ENCODE results near the gene SHROOM1. TPM values are rescaled to one million over a fixed set of nuclear protein-coding genes. Genes with fewer than 3 reads are reported as not detected.
A peak's percentile ranks its signal among the peaks of the same experiment; 100 is the strongest.

The SHROOM1 gene
- total and polyA plus RNA-seq, 8 donors: 8.1 to 20.6 (median 10.0) TPM

DNA sequence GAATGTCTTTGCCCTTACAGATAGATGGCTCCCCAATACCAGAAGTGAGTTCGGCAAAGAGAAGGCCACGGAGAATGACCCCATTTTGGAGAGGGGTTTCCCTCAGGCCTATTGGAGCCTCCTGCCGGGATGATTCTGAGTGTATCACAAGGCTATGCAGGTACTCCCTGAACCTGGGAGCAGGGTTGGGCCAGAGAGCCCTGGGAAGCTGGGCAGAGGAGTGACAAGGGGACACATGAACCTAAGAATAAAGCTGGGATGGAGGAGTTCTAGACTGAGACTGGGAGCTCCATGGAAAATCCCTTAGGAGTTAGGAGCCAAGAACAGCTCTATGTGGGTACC lies 43.5 kb upstream of the SHROOM1 start:
- no peaks in the 10 kb centered on the region for H3K4me1 ChIP-seq
- H3K27me3 ChIP-seq: no peaks in the 10 kb centered on the region
- ATAC-seq (no peak), DNase-seq (no peak)
- H3K36me3 ChIP-seq: peaks cover 0 to 72% of the 10 kb centered on the region in 2 donors
- H3K9me3 ChIP-seq: no peaks in the 10 kb centered on the region
- no peak overlapping the region for H3K4me3 ChIP-seq
- intact Hi-C loops (cut with DNase I): no loop called here
- TF ChIP-seq, protein P1, sequence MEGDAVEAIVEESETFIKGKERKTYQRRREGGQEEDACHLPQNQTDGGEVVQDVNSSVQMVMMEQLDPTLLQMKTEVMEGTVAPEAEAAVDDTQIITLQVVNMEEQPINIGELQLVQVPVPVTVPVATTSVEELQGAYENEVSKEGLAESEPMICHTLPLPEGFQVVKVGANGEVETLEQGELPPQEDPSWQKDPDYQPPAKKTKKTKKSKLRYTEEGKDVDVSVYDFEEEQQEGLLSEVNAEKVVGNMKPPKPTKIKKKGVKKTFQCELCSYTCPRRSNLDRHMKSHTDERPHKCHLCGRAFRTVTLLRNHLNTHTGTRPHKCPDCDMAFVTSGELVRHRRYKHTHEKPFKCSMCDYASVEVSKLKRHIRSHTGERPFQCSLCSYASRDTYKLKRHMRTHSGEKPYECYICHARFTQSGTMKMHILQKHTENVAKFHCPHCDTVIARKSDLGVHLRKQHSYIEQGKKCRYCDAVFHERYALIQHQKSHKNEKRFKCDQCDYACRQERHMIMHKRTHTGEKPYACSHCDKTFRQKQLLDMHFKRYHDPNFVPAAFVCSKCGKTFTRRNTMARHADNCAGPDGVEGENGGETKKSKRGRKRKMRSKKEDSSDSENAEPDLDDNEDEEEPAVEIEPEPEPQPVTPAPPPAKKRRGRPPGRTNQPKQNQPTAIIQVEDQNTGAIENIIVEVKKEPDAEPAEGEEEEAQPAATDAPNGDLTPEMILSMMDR (IDR thresholded peaks at IDR 0.05): no peak
- no peak overlapping the region for H3K27ac ChIP-seq

DNA sequence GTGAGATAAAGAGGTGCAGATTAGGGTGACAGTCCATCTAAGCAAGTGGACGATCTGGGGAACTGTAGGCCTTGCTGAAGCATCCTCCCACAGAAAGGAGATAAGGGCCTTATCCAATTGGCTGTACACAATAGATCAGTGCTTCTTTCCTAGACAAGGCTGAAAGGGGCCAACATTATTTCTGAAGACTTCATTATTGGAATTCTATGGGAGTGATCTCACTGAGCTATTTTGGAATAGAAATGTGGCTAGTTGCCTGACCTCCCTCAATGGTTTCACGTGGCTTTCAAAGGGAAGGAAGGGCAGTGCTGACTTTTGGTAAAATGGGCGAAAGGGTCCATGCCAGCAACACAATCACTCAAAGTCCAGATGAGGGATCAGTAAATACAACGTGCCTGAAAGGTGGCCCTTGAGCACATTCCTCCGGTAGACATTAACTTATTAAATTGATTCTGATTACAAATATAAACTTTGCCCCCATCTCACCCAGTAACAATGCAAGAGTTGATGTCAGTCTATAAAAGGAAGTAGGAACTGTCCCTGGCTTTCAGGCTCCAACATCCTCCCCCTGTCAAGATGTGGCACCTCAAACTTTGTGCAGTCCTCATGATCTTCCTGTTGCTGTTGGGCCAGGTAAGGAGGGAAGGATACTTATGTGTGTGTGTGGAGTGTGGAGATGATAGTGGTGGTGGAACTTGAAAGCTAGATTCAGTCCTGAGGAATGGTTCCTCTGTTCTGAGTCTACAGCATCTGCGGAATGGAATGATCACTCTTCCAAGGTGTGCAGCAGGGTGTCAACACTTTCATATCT lies 42.9 kb upstream of the SHROOM1 start, which contains the start of gene LEAP2:
Gene LEAP2 (plus strand): TSS at position 550 of the 811 bp plus-strand sequence. CDS start 27 bp downstream, at position 577.
- intact Hi-C loops (cut with DNase I): no loop called here
- no peaks in the 10 kb centered on the region for H3K4me1 ChIP-seq
- H3K9me3 ChIP-seq: no peaks in the 10 kb centered on the region
- no peak for DNase-seq
- H3K4me3 ChIP-seq: no peak within 1 kb of the TSS
- H3K27me3 ChIP-seq: no peaks in the 10 kb centered on the region
- peak within 1 kb of the TSS in 1 of 2 donors; percentile 27 for H3K27ac ChIP-seq
- H3K36me3 ChIP-seq: peaks cover 0 to 72% of the 10 kb centered on the region in 2 donors
- TF ChIP-seq, protein P1 (IDR thresholded peaks at IDR 0.05): no peak
- peak; percentile 45 for ATAC-seq

DNA sequence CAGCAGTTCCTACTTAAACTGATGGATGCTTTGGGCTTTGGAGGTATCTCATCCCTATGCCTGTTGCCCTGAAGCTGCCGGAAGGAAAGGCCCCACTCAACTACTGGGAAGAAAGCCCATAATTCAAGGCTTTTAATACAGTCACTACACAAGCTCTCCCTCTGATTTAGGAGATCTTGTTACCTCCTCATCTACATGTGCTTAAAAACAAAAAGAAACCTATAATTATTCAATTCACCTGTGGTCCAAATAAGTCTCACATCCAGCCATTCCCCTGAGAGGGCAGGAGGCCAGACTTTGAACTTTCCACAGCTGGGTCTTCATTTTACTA lies 42.3 kb upstream of the SHROOM1 start:
- ATAC-seq (no peak), DNase-seq (no peak)
- intact Hi-C loops (cut with DNase I): no loop called here
- TF ChIP-seq, protein P1 (IDR thresholded peaks at IDR 0.05): no peak
- no peaks in the 10 kb centered on the region for H3K9me3 ChIP-seq
- H3K27ac ChIP-seq: peak overlapping the region in 1 of 2 donors; percentile 27
- peaks cover 0 to 4% of the 10 kb centered on the region in 2 donors for H3K4me1 ChIP-seq
- peaks cover 0 to 72% of the 10 kb centered on the region in 2 donors for H3K36me3 ChIP-seq
- H3K27me3 ChIP-seq: no peaks in the 10 kb centered on the region
- no peak overlapping the region for H3K4me3 ChIP-seq

DNA sequence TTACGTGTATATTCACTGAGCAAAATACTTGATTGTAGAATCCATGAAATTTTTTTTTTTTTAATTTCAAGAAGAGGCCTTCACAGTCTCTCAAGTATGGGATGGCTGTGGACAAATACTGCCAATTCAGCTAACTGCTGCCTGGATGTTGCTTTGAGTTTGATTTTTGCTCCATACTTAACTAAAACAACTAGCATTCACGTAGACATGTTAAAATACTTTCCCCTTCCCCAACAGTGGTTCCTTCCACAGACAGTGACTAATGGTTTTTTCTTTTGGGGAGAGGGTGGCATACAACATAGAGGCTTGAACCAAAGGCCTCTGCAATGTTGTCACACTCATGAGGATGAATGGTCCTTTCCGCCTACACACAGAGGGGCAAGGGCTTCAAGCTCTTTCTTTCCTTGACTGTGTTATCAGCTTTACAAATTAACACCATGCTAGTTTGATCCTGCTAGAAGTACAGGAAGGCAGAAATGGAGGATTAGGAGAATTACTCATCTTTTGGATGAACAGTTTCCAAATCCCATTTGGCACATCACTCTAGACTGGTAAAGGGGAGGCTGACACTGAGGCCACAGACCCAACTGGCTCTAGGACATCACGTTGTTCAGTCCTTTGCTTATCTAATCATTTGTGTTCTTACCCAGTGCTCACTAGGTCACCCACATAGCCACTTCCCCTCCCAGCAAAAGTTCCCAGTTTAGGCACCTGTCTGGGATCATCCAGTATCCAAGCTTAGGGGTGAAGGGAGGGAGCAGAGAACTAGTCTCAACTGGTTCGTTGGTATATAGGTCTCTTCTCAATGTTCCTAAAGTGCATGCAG lies 41.2 kb upstream of the SHROOM1 start:
- TF ChIP-seq, protein P1 (IDR thresholded peaks at IDR 0.05): no peak
- ATAC-seq: no peak
- no peak overlapping the region for H3K27ac ChIP-seq
- no peak for DNase-seq
- H3K27me3 ChIP-seq: no peaks in the 10 kb centered on the region
- peaks cover 0 to 14% of the 10 kb centered on the region in 2 donors for H3K4me1 ChIP-seq
- peaks cover 0 to 67% of the 10 kb centered on the region in 2 donors for H3K36me3 ChIP-seq
- no peaks in the 10 kb centered on the region for H3K9me3 ChIP-seq
- intact Hi-C loops (cut with DNase I): no loop called here
- no peak overlapping the region for H3K4me3 ChIP-seq

DNA sequence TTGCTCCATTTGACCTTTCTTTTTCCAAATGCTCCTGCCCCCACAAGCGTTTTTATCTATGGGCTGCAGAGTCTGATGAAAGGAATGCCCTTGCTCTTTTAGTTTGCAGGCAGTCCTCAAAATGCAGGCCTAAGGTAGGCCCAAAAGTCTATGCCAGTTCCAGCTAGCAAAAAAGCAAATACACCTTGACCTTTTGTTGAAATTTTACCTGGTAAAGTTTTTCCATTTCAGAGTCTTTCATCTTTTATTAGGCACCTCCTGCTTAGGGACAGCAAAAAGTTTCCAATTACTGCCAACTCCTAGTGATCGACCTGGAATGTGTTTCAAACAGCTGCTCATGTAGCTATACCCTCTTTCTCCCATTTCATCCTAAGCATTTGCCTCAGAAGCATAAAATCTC lies 40.4 kb upstream of the SHROOM1 start:
- intact Hi-C loops (cut with DNase I): no loop called here
- TF ChIP-seq, protein P1 (IDR thresholded peaks at IDR 0.05): no peak
- DNase-seq (no peak), ATAC-seq (no peak)
- no peak overlapping the region for H3K4me3 ChIP-seq
- peaks cover 0 to 67% of the 10 kb centered on the region in 2 donors for H3K36me3 ChIP-seq
- no peaks in the 10 kb centered on the region for H3K27me3 ChIP-seq
- peaks cover 0 to 17% of the 10 kb centered on the region in 2 donors for H3K4me1 ChIP-seq
- H3K9me3 ChIP-seq: no peaks in the 10 kb centered on the region
- no peak overlapping the region for H3K27ac ChIP-seq

Data from left lung (tissue), 10 donors.